HepG2 (cell line): ENCODE data around the gene ANAPC2. TPM values are rescaled to one million over a fixed set of nuclear protein-coding genes. Genes with fewer than 3 reads are reported as not detected.

ENCODE experiments used
- AKAP8 ChIP-seq: sonication (generic); formaldehyde crosslinking; IDR thresholded peaks from 2 replicates; pipeline ENCODE4 v1.5.1; 2020; ENCODE audit warnings: mild to moderate bottlenecking, missing genetic modification reagents
- CEBPB ChIP-seq: IDR thresholded peaks from 2 replicates; pipeline ENCODE4 v1.6.1; 2011; ENCODE audit warnings: low read depth, low read length, improper control_type of control experiment, borderline replicate concordance
- ETS1 ChIP-seq: sonication (generic); formaldehyde crosslinking; IDR thresholded peaks from 2 replicates; pipeline ENCODE4 v1.4.0; 2020; ENCODE audit warnings: missing genetic modification reagents
- ETV5 ChIP-seq: IDR thresholded peaks from 2 replicates; pipeline ENCODE4 v1.6.1; 2018; ENCODE audit warnings: missing biosample characterization, missing genetic modification reagents, inconsistent platforms, borderline replicate concordance
- JUND ChIP-seq: sonication (generic); formaldehyde crosslinking; IDR thresholded peaks from 2 replicates; pipeline ENCODE4 v1.8.0; 2022; ENCODE audit warnings: mild to moderate bottlenecking, missing genetic modification reagents
- MEF2D ChIP-seq: sonication (generic); formaldehyde crosslinking; IDR thresholded peaks from 2 replicates; pipeline ENCODE4 v1.5.1; 2020; ENCODE audit warnings: mild to moderate bottlenecking, missing genetic modification reagents
- NONO ChIP-seq, 2 experiments: fragments of 450-650 bp in 1 of 2; sonication (generic) in 1 of 2; formaldehyde crosslinking in 1 of 2; IDR thresholded peaks in 1 of 2; conservative IDR thresholded peaks in 1 of 2; 2 replicates each; pipeline versions ENCODE4 v1.6.1 to v1.8.0; 2017 to 2022; ENCODE audit warnings: mild to moderate bottlenecking in 1 of 2, missing genetic modification reagents in 1 of 2, moderate library complexity in 1 of 2
- POLR2G ChIP-seq: fragments of 200-400 bp; formaldehyde crosslinking; IDR thresholded peaks from 2 replicates; pipeline ENCODE4 v1.6.1; 2018; ENCODE audit warnings: mild to moderate bottlenecking, low read depth, low read length, moderate library complexity
- PRDM4 ChIP-seq: sonication (generic); formaldehyde crosslinking; IDR thresholded peaks from 2 replicates; pipeline ENCODE4 v1.9.0; 2021; ENCODE audit warnings: missing genetic modification reagents, borderline replicate concordance
- RARG ChIP-seq: sonication (generic); formaldehyde crosslinking; IDR thresholded peaks from 2 replicates; pipeline ENCODE4 v1.4.0; 2020; ENCODE audit warnings: low read depth, mild to moderate bottlenecking, missing genetic modification reagents
- RBFOX2 ChIP-seq: fragments of 200-400 bp; formaldehyde crosslinking; IDR thresholded peaks from 2 replicates; pipeline ENCODE4 v1.6.1; 2017; ENCODE audit warnings: low read depth, mild to moderate bottlenecking, low read length
- REL ChIP-seq: sonication (generic); formaldehyde crosslinking; conservative IDR thresholded peaks from 2 replicates; pipeline ENCODE4 v1.8.0; 2022; ENCODE audit warnings: mild to moderate bottlenecking, missing genetic modification reagents, moderate library complexity
- SAP130 ChIP-seq: IDR thresholded peaks from 2 replicates; pipeline ENCODE4 v1.6.1; 2016; ENCODE audit warnings: low read depth
- SCMH1 ChIP-seq: sonication (generic); formaldehyde crosslinking; IDR thresholded peaks from 2 replicates; pipeline ENCODE4 v1.9.0; 2021; ENCODE audit warnings: missing genetic modification reagents, mild to moderate bottlenecking, borderline replicate concordance
- U2AF2 ChIP-seq: fragments of 200-400 bp; formaldehyde crosslinking; IDR thresholded peaks from 2 replicates; pipeline ENCODE4 v1.6.1; 2017; ENCODE audit warnings: low read depth, mild to moderate bottlenecking, low read length
- ZBTB7B ChIP-seq: sonication (generic); formaldehyde crosslinking; IDR thresholded peaks from 2 replicates; pipeline ENCODE4 v1.4.0; 2020; ENCODE audit warnings: missing genetic modification reagents
- ZEB1 ChIP-seq: IDR thresholded peaks from 2 replicates; pipeline ENCODE4 v1.6.1; 2012; ENCODE audit warnings: mild to moderate bottlenecking, low read depth, inconsistent platforms; ENCODE audit not compliant: insufficient replicate concordance
- ZNF136 ChIP-seq: sonication (generic); formaldehyde crosslinking; IDR thresholded peaks from 2 replicates; pipeline ENCODE4 v1.8.1; 2022; ENCODE audit warnings: low read depth, mild to moderate bottlenecking, moderate library complexity, missing genetic modification reagents
- ZNF34 ChIP-seq: sonication (generic); formaldehyde crosslinking; IDR thresholded peaks from 2 replicates; pipeline ENCODE4 v1.4.0; 2020; ENCODE audit warnings: mild to moderate bottlenecking, missing genetic modification reagents, borderline replicate concordance
- ZNF75D ChIP-seq: sonication (generic); formaldehyde crosslinking; IDR thresholded peaks from 2 replicates; pipeline ENCODE4 v1.8.1; 2023; ENCODE audit warnings: missing genetic modification reagents, mild to moderate bottlenecking, borderline replicate concordance
- ZNF788 ChIP-seq: sonication (generic); formaldehyde crosslinking; IDR thresholded peaks from 2 replicates; pipeline ENCODE4 v1.5.0; 2020; ENCODE audit warnings: mild to moderate bottlenecking, missing genetic modification reagents, borderline replicate concordance
- ZNF83 ChIP-seq: sonication (generic); formaldehyde crosslinking; IDR thresholded peaks from 2 replicates; pipeline ENCODE4 v1.4.0; 2020; ENCODE audit warnings: missing genetic modification reagents, mild to moderate bottlenecking, borderline replicate concordance
- ZSCAN29 ChIP-seq: sonication (generic); formaldehyde crosslinking; conservative IDR thresholded peaks from 2 replicates; pipeline ENCODE4 v1.4.0; 2020; ENCODE audit warnings: mild to moderate bottlenecking, missing genetic modification reagents
- polyA plus RNA-seq, 8 experiments: library from polyadenylated mRNA; depleted of rRNA in 3 of 8; stranded (reverse) in 7 of 8; unstranded in 1 of 8; fragments of >200 nt; fragmentation: Illumina TruSeq in 4 of 8; extraction: Trizol in 4 of 8; gene quantifications; 2 replicates each; pipeline versions ENCODE4 v1.2.1 to v1.2.3, GENCODE V29; 2011 to 2016; ENCODE audit warnings: low read depth in 4 of 8, missing spikeins in 1 of 8, mixed read lengths in 1 of 8; ENCODE audit not compliant: insufficient read depth in 1 of 8
- total RNA-seq, 5 experiments: library from RNA; depleted of rRNA; stranded (reverse); fragments of >200 nt; fragmentation: Illumina TruSeq; extraction: Trizol; gene quantifications; 2 replicates each; pipeline ENCODE4 v1.2.3, GENCODE V29; 2016; ENCODE audit warnings: low read depth in 1 of 5

ANAPC2 gene
- total and polyA plus RNA-seq, 2 of the 13 experiments (the other 11 are each of a cell fraction or from before 2014, with no cell fraction given) = 12.3 to 15.4 TPM

DNA sequence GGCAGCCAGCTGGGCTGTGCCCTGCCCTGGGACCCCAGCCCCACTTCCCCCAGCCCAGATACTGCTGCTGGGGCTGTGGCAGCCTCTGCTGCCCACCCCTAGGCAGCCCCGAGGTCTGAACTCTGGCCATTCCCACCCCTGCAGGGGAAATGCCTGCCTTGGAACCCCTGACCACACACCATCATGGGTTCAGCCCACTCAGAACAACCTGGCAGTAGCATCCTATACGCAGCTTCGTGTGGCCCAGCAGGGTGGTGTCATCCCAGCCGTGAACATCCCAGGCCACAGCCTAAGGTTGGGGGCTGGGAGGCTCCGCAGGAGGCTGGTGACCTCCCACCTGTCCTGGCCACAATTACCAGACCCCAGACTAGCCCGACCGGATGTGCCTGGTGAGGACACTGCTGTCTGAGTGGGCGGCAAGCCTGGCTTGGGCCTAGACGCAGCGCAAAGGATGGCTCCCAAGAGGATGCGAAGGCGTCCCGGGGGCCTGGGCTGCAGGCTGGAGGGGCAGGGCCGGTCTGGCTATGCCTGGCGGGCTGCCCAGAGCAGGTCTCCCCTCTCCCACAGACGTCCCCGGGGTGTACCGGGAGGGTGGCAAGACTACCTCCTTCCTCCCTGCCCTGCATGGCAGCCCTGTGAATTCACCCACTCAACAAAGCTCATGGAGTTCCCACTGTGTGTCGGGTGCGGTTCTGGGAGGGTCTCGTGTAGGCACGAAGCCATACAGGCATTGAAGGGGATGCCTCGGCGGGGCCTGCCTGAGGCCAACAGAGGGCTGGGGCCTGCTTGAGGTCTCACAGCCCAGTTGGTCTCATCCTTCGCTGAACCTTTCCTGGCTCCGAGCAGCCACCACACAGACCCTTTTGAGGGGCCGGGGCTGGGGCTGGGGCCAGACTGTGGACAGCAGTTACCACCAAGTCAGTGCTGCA, 40.9 kb upstream of the ANAPC2 start (continued):
- no peak for TF ChIP-seq RBFOX2
- TF ChIP-seq ZNF34 = no peak
- TF ChIP-seq ZNF75D (CRISPR knock-in tag) = no peak
- TF ChIP-seq SCMH1 (CRISPR knock-in tag) = no peak
- 0 out of 2 replicates have a peak, but pooled peaks have one; percentile 8 for TF ChIP-seq JUND (CRISPR knock-in tag)
- TF ChIP-seq POLR2G = peak; percentile 60
- peak; percentile 57; the same call in 1 of the 2 replicates for TF ChIP-seq ZBTB7B (CRISPR knock-in tag)
- TF ChIP-seq NONO (IDR thresholded peaks at IDR 0.05) = no peak
- peak; percentile 58 for TF ChIP-seq NONO (CRISPR knock-in tag; conservative IDR thresholded peaks at IDR 0.05)
- peak; percentile 40; the same call in 1 of the 2 replicates for TF ChIP-seq ETV5 (CRISPR knock-in tag)
- TF ChIP-seq U2AF2 = no peak
- peak; percentile 51 for TF ChIP-seq ZNF788 (CRISPR knock-in tag)
- TF ChIP-seq ZNF83 (CRISPR knock-in tag) = 0 out of 2 replicates have a peak, but pooled peaks have one; percentile 51
- no peak for TF ChIP-seq SAP130
- TF ChIP-seq REL = 0 out of 2 replicates have a peak, but pooled peaks have one; percentile 8
- no peak for TF ChIP-seq PRDM4 (CRISPR knock-in tag)
- TF ChIP-seq ZEB1 = no peak
- TF ChIP-seq CEBPB = no peak
- 0 out of 2 replicates have a peak, but pooled peaks have one; percentile 14 for TF ChIP-seq ZNF136 (CRISPR knock-in tag)
- TF ChIP-seq RARG = no peak
- peak; percentile 75; the same call in 1 of the 2 replicates for TF ChIP-seq AKAP8 (CRISPR knock-in tag)
- TF ChIP-seq ETS1 (CRISPR knock-in tag) = no peak
- no peak for TF ChIP-seq ZSCAN29
- TF ChIP-seq MEF2D = no peak
